ENCODE data around the gene NTN1. TPM values are rescaled to one million over a fixed set of nuclear protein-coding genes. Genes with fewer than 3 reads are reported as not detected.

NTN1 gene
- polyA plus RNA-seq, 1 donor from 2014 or later, result 16.2 TPM

GRCh38 chr17:9244066-9245052 lies 223.0 kb downstream of the NTN1 start:
- no peaks in the 10 kb centered on the region for H3K9me3 ChIP-seq (ENCODE audit: low read length)
- H3K79me2 ChIP-seq (replicated peaks; ENCODE audit: insufficient read depth, low read length), result no peaks in the 10 kb centered on the region
- no peak overlapping the region for H3K9ac ChIP-seq (ENCODE audit: low read length)
- H3K36me3 ChIP-seq (ENCODE audit: insufficient read depth, low read length), result no peaks in the 10 kb centered on the region
- TF ChIP-seq TAF1 (IDR thresholded peaks at IDR 0.05; ENCODE audit: low read depth), result no peak
- no peak for TF ChIP-seq EP300 (conservative IDR thresholded peaks at IDR 0.05; ENCODE audit: poor library complexity, severe bottlenecking)
- no peak for TF ChIP-seq REST (IDR thresholded peaks at IDR 0.05; ENCODE audit: borderline replicate concordance)
- TF ChIP-seq RAD21 (conservative IDR thresholded peaks at IDR 0.05), result no peak
- no peak for TF ChIP-seq EZH2 (IDR thresholded peaks at IDR 0.05; ENCODE audit: borderline replicate concordance, insufficient read depth, low read length, poor library complexity, severe bottlenecking)
- TF ChIP-seq POLR2AphosphoS5 (IDR thresholded peaks at IDR 0.05), result no peak
- no peak for TF ChIP-seq MXI1 (conservative IDR thresholded peaks at IDR 0.05; ENCODE audit: poor library complexity, severe bottlenecking)
- TF ChIP-seq SMC3 (conservative IDR thresholded peaks at IDR 0.05; ENCODE audit: poor library complexity), result no peak
- no peak for TF ChIP-seq CTCF (IDR thresholded peaks at IDR 0.05; ENCODE audit: poor library complexity, severe bottlenecking)
- no peaks in the 10 kb centered on the region for H3K9me2 ChIP-seq (ENCODE audit: insufficient read depth, low read length)
- H3K27me3 ChIP-seq (ENCODE audit: insufficient read depth, low read depth, low read length), result no peaks in the 10 kb centered on the region
- H4K20me1 ChIP-seq (ENCODE audit: insufficient read depth), result no peaks in the 10 kb centered on the region
- no peak overlapping the region for H3K4me2 ChIP-seq (ENCODE audit: low read length)
- no peak overlapping the region for H2AFZ ChIP-seq (ENCODE audit: low read depth, low read length)
- no peak overlapping the region for H3K4me3 ChIP-seq (ENCODE audit: low read length)
- no peak overlapping the region for H3K27ac ChIP-seq (ENCODE audit: low read length)
- H3F3A ChIP-seq (ENCODE audit: insufficient read depth, low read length, poor library complexity, severe bottlenecking), result no peaks in the 10 kb centered on the region

GRCh38 chr17:9247401-9247938 lies 226.2 kb downstream of the NTN1 start:
- H3K9me3 ChIP-seq (ENCODE audit: low read length), result no peaks in the 10 kb centered on the region
- no peak overlapping the region for H2AFZ ChIP-seq (ENCODE audit: low read depth, low read length)
- TF ChIP-seq TAF1 (IDR thresholded peaks at IDR 0.05; ENCODE audit: low read depth), result no peak
- no peaks in the 10 kb centered on the region for H4K20me1 ChIP-seq (ENCODE audit: insufficient read depth)
- no peak overlapping the region for H3K4me3 ChIP-seq (ENCODE audit: low read length)
- H3F3A ChIP-seq (ENCODE audit: insufficient read depth, low read length, poor library complexity, severe bottlenecking), result no peaks in the 10 kb centered on the region
- no peak overlapping the region for H3K4me2 ChIP-seq (ENCODE audit: low read length)
- H3K36me3 ChIP-seq (ENCODE audit: insufficient read depth, low read length), result no peaks in the 10 kb centered on the region
- H3K27me3 ChIP-seq (ENCODE audit: insufficient read depth, low read depth, low read length), result no peaks in the 10 kb centered on the region
- no peaks in the 10 kb centered on the region for H3K9me2 ChIP-seq (ENCODE audit: insufficient read depth, low read length)
- no peak overlapping the region for H3K9ac ChIP-seq (ENCODE audit: low read length)
- H3K27ac ChIP-seq (ENCODE audit: low read length), result no peak overlapping the region
- no peaks in the 10 kb centered on the region for H3K79me2 ChIP-seq (replicated peaks; ENCODE audit: insufficient read depth, low read length)

All from neural cell (in vitro differentiated cells).